NCI-H748 treated with DMSO at 0.1 percent for 48 hours (cell line): ENCODE data around the gene RTL1.

Source experiments
- DNase-seq: peaks from one replicate; lab custom pipeline; 2025; lab: John Stamatoyannopoulos, UW

Gene RTL1

DNA sequence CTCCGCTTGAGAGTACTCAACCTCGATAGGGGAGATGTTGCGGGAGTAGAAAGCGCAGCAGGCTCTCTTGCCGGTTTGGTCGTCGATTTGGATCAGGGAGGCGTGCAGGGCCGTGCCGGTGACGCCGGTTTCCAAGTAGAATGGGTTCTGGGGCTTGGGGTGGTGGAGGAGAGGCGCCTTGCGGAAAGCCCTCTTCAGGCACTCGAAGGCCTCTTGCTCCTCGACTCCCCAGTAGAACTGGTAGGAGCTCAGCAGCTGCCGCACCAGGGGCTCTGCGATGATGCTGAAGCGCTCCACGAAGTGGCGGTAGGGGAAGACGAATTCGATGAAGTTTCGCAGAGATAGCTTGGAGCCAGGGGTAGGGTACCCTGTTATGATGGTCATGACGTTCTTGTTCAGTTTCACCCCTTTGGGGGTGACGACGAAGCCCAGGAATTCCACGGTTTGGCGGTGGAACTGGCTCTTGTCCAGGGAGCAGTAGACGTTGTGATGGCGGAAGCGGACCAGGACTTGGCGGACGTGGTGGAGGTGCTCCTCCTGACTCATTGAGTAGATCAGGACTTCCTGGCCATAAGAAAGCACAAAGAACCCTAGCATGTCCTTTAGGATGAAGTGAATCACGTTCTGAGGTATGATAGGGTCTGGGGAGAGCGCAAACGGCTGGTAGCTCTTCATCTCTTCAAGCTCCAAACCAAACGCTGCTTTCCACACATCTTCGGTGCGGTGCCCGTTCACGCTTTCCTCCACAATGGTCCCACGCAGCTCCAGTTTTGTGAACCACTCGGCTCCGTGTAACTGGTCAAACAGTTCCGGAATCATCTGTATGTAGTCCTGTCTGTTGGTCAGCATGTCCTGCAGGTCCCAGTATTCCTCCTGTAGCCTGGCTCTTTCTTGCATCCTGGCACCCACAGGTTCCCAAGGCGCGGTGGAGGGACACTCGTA is 21.2 kb downstream of the RTL1 start:
- DNase-seq, result no peak

DNA sequence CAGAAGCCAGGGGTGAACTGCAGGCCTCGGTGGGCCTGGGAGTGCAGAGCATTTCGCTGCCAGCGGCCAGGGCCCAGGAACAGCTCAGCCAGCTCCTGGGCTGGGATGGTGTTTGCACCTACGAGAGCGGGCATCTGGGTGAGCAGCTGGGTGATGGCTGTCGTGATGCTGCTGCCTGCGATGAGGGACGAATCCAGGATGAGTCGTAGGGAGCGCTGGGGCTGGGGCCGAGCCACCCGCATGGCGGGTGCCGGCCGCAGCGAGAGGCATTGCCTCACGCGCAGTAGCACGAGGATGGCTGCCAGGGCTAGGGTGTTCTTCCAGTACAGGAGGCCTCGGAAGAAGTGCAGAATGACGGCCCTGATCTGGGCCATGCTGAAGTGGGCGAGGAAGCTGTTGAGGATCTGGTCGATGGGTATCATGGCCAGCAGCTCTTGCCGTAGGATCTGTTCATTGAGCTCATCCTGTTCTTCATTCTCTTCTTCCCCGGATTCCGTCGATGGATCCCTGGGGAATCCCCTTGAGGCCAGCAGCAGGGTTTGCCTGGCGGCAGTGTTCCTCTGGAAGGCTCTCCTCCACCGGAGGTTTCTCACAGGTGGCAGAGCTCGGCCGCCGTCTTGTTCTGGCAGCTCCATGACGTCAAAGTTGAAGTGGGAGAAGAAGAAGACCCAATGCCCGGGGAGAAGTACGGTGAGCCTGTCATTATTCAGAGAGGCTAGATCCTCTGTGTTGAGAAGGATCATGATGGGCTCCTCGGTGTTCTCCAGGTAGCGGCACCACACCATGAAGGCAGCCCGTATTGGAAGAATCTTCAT is 22.1 kb downstream of the RTL1 start:
- no peak for DNase-seq

DNA sequence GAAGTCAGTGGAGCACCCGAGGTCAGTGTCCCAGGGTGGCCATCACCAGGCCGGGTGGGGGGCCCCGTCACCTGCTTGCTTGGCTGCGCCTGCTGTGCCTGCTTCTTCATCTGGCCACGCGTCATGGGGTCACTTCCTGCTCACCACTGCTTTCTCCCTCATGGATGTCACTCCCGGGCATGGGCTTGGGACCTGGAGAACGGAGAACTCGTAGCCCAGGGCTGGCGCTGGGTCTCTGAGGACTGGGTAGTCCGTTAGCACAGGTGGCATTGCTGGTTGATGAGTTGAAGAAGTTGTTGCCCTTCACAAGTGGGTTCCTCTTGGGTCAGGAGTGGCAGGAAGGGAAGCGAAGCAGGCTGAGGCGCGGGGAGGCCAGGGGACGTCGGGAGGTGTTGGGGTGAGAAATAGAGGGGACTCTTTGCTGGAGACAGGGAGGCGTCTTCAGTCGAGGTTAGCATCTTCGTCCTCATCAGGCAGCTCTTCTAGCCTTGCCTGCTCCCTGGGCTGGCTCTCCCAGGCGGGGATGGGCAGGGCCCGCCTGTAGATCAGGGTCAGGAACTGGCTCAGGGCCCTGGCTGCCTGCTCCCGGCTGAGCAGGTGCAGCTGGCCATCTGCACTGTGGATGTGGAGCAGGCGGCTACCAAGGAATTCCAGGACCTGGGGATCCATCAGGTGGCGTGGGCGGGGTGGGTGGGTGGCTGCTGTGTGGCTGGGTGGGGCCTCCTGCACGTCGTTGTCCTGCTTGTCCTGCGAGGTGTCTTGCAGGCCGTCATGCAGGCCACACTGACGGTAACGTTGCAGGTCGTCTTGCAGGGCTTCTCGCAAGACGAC is 23.0 kb downstream of the RTL1 start:
- DNase-seq, result no peak

DNA sequence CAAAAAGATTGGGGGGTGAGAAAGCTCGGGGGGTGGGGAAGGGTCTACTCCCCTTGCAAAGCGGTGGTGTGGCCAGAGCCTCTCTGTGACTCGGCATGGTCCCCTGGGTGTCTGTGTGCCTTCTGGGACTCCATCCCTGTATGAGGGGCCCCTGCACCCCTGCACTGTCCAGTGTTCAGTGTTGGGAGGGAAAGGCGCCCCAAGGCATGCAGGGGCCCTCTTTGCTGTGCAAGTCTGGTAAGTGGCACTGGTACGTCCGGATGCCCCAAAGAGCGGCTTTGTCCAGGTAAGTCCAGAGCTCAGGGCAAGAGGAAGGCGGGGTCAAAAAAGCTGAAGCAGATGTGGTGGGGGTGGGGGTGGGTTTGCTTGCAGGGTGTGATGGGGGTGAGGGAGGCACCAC is 23.7 kb downstream of the RTL1 start:
- no peak for DNase-seq

DNA sequence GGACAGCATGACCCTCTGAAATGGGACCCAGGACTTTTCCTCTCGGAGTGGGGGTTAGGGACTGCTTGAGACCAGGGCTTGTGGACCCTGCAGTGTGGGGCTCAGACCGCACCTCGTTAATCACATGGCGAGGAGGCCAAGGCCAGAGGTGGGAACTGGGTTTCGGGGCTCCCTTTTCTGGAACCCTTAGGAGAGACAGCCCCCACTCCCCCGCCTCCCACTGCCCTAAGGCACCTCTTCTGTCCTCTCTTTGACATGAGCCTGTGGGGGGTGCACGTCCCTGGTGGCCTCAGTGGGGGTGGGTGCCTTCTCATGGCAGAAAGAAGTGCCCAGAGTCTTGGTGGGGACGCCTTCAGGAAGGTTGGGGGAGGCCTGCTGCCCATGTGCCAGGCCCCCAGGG is 24.3 kb downstream of the RTL1 start:
- no peak for DNase-seq

DNA sequence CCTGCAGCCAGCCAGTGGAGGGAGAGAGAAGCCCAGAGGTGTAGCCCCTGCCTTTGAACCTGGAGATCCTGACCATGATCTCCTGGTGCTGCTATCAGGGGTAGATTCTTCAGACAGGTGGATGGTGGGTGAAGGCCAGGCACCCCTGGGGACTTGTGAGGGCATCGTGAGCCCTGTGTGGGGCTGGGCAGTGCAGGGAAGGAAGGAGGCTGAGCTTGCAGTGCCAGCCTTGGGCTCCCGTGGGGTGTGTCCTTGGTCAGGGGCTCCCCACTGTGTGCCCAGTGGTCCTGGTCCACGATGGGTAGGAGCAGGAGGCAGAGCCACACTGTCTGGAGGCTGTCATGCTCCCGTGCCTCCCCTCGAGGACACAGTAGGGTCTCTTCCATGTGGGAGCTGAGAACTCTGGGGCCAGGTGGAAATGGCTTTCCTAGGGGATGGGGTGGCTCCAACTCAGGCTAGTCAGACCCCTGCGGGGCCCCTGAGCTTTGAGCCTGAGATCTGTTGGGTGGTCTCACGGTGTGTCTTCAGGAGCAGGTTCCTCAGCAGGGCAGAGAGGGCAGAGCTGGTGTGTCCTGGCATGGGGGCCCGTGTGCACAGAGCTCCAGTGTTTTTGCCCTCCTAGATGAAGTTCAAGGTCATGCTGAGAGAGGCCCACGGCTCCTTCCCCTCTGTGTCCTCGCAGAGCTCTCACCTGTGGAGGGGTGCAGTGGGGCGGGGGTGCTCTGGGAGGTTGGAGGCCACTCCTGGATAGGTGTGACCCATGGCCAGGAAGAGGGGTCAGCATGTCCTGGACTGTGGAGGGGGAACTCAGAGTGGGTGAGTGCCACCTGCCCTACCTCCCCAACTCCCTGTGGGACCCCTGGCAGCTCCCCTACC is 25.0 kb downstream of the RTL1 start:
- no peak for DNase-seq

DNA sequence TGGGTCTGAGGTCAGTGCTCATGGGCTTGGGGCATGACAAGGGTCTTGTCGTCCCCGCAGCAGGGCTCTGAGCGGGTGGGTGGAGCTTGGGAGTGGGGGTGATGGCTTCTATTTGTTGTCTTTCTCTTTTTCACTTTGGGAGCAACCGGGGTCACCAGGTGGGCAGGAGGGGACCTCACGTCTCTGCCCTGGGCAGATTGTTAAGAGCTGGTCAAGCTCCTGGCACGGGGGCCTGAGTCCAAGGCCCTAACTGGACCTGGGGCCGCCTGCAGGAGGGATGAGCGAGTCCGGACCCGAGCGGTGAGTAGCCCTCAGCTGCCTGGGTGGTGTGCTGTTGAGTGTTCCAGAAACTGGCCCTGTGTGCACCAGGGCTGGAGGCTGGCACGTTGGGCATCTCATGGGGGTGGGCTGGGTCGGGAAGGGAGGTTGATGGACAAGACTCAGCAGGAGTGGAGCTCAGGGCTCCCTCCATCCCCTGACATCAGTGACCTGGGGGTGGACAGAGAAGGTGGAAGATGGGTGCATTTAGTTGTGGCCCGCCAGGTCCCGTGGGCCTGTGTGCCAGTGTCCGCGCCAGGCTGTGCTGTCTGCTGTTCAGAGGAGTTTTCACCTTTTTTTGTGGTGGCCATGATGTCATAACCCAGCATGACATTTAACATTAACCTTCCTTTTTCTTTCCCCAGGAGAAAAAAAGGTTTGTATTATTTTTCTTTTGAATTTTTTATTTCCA is 27.5 kb downstream of the RTL1 start:
- DNase-seq, result no peak

DNA sequence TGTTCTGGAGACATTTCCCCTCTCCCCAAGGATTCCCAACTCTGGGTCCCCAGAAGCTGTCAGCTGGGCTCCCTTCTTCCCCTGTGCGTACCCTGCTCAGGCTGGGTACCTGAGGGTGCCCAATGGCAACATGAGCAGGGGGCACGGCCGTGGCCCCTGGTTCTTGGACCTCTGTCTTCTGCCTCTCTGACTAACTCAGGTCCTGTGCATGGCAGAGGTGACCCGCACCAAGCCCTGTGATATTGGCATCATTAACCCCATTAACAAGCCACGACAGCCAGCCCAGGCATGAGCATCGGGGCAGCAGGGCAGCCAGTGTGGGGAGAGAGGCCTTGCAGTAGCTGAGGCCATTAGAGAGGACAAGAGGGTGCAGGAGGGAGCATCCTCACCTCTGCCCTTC is 28.4 kb downstream of the RTL1 start:
- DNase-seq, result no peak

DNA sequence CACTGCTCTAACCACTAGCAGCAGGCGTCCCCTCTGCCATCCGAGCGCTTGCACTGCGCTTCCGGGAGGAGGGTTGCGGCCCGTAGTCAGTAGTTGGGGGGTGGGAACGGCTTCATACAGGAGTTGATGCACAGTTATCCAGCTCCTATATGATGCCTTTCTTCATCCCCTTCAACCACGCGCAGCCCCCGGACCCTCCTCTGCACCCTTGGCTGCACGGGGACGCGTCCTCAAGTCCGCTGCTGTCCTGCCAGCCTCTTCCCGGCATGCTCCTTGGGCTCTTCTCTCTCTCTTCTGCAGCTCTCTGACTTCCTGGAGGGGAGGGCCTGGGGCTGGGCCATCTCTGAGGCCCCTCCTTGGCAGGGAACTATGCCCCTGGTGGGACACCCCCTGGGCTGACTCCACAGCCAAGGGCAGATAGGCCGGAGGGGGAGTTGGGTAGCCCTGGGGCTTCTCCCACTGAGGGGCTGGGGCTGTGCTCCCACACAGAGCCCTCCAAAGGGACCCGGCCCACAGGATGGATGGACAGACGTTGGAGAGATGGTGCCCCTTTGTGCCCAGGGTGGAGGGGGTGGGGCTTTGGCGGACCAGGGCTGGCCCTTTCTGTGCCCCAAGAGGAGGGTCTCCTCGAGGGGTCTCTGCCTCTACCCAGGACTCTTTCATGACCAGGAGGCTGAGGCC is 29.0 kb downstream of the RTL1 start:
- DNase-seq, result no peak

DNA sequence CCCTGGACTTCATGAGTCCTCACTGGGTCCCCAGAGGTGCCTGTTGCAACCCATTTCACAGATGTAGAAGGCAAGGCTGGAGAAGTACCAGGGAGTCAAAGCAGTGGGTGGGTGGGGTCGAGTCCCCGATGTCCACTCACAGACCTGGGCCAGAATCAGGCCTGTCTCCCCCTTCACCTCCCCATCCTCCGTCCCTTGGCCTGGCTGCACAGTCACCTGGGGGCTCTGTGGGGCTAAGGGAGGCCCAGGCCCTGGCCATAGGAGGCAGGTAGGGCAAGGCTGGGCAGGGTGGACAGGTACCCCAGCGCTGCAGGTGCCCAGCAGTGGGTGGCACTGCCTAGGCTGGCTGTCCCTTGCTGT is 29.5 kb downstream of the RTL1 start:
- DNase-seq, result no peak

DNA sequence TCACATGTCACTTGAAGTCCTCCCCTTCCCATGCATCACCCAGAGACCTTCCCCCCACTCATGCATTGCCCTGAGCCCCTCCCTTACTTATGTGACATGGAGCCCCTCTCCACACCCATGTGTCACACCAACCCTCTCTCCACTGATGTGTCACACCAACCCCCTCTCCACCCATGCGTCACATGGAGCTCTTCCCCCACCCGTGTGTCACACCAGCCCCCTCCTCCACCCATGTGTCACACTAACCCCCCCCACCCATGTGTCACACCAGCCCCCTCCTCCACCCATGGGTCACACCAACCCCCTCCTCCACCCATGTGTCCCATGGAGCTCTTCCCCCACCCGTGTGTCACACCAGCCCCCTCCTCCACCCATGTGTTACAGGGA is 30.4 kb downstream of the RTL1 start:
- no peak for DNase-seq

DNA sequence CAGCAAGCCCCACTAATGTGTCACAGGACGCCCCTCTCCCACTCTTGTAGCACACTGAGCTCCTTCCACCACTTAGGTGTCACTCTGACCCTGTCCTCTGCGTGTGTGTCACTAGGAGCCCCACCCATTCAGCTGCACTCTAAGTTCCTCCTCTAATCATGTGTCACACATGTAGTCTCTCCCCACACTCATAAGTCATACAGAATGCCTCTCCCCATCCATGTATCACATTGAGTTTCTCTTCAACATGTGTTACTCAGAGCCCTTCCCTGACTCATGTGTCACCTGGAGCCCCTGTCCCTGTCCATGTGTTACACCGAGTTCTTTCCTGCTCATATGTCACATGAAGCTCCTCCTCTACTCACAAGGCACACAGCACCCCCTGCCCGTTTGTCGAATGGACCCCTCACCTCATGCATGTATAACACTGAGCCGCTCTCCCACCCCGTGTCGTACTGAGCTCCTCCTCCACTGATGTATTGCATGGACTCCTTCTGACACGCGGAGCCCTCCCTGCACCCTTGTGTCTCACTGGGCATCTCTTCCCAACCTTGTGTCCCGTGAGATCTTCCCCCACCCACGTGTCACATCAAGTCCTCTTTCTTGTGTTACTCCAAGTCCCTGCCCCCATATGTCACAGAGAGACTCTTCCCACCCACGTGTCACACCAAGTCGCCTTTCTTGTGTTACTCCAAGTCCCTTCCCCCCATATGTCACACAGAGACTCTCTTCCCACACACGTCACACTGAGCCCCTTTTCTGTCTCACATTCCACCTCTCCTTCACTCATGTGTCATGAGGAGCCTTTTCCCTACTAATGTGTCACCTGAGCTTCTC is 31.0 kb downstream of the RTL1 start:
- no peak for DNase-seq

DNA sequence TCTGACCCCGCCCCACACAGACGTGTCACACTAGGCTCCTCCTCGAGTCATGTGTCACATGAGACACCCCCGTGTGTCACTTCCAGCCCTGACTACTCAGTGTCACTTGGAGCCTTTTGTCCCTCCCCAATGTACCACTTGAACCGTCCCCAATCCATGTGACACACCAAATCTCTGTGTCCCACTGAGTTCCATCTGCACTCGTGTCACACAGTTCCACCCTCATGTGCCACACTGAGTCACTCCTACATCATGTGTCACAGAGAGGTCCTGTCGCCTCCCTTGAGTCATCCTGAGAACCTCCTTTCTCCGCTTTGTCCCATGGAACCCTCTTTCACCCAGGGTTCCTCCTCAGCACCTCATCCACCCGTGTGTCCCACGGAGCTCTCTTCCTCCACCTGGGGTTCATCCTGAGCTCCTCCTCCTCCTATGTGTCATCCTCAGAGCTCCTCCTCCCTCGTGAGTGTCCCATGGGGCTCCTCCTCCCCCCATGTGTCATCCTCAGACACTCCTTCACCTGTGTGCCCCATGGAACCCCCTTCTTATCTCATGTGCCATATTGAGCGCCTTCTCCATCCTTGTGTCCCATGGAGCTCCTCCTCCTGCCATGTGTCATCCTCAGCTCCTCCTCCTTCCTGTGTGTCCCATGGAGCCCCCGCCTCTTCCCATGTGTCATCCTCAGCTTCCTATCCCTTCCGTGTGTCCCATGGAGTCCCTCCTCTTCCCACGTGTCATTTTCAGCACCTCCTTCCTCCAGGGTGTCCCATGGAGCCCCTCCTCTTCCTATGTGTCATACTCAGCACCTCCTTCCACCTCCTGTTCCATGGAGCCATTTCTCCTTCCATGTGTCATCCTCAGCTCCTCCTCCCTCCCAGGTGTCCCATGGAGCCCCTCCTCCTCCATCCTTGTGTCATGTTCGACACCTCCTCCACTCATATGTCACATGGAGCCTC is 32.0 kb downstream of the RTL1 start:
- DNase-seq, result no peak

DNA sequence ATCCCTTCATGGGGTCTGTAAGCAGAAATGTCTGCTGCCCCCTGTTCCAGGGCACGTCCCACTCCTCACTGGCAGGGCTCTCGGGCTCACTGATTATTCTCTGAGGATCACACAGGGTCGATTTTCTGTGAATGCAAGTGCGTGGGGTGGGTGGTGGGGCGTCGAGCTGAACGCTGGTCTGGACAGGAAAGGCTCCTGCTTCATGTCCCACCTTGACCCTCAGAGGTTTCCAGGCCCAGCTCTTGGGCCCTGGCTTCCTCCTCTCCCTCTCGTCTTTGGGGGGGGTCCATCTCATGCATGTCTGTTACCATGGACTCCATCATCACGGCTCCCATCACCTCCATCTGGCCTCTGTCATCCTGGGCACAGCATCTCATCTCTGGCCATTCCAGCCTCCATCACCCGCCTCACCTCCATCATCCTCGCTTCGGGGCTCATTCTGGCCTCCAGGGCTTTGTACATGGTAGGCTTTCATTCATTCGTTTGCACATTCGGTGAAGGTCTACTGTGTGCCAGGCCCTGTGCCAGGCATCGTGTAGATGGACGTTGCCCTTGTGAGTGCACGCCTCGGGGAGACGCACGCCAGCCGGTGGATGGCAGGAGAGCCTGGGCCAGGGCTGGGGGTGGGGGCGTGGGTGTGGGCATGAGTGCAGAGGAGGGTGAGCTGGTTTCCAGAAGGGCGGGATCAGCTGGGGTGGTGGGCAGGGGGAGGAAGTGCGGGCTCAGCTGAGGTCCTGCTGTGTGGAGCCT is 34.7 kb downstream of the RTL1 start:
- DNase-seq, result no peak

DNA sequence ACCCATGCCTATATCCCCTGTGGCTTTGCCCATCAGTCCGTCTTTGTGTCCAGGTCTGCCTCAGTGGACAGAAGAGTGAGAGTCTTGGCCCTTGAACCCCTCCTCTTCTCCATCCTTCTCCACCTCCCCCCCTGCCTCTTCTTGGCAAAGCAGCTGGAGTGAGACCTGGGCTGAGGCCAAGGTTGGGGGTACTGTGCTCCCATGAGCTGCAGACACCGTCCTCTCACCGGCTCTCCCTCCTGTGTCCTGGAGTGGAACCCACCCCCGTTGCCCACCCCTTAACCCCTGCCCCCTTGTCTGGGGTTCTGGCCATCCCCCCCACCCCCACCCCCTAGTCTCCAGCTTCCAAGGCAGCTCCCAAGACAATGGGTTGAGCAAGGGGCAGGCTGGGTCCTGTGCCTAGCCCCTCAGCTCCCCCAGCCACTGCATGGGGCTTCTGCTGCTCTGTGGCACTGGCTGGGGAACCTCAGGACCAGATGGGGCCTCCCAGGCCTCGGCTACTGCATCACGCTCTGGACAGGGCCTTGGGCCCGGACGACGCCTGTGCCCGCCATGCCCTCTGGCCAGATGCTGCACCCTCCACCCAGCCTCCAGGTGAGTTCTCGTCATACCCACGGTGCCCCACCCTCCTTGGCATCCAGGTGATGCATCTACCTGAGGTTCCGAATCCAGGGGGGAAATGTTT is 35.7 kb downstream of the RTL1 start:
- DNase-seq, result no peak
